Epidermal melanocyte (primary cell): ENCODE data around the gene CTSZ.
A peak's percentile ranks its signal among the peaks of the same experiment; 100 is the strongest.
"Not testable (repeated sequence)": the region's sequence is repeated elsewhere in the genome, so short reads cannot be mapped to it uniquely, and the experiment has no call there.

Experiments used
- DNase-seq: peaks from one replicate; pipeline ENCODE4 v3.0.0; 2011; ENCODE audit warnings: low spot score; ENCODE audit not compliant: insufficient read length

CTSZ gene

DNA sequence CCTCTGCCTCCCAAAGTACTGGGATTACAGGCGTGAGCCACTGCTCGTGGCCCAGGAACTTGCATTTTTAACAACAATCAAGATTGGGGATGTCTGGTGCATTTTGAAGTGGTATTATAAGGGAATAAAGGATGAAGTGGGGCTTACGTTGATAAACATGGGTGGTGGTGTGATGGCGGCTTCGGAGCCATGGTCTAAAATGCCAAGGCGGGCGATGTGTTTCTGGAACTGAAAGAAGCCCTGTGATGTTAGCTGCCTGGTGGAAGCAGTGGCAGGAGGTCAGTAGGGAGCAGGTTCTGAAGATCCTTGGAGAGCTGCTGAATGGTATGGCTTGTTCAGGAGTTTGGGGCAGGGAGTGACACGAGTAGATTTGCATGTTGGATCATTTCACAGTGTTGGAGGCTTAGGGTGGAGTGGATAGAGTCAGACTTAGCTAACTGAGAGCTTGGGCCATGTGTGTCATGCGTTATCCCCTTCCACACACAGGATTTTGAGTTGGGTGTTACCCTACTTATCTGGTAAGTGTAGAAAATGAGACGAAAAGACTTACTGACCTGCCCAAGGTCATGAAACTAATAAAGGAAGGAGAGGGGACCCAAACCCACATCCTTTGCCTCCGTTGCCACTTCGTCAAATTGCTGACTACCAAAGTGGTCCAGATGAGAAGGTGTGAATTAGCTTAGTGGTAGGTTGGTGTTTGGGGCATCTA is 24.5 kb downstream of the CTSZ start:
- no peak for DNase-seq

DNA sequence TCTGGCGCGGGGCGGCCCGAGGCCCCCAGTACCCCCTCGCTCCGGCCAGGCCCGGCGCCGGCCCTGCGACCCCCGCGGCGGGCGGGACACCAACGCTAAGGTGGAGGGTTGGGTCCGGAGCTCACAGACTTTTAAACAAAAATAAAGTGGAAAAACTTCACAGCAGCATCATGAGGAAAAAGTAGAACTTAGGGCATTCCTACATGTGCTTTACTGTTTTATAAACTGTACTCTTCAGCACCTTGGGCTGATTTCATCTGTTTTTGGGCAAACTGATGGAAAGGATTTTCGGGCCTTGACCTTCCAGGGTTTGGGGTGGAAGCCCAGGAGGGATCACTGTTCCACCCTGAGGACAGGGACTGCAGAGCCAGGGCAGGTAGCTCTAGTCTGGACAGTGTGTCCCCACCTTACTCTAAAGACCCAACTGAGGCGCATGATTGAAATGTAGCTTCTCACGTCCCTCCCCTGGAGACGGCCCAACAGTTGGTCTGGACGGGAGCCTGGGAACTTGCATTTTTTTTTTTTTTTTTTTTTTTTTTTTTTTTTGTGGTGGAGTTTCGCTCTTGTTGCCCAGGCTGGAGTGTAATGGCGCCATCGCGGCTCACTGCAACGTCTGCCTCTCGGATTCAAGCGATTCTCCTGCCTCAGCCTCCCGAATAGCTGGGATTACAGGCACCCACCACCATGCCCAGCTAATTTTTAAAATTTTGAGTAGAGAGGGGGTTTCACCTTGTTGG is 25.3 kb downstream of the CTSZ start:
- no peak for DNase-seq

DNA sequence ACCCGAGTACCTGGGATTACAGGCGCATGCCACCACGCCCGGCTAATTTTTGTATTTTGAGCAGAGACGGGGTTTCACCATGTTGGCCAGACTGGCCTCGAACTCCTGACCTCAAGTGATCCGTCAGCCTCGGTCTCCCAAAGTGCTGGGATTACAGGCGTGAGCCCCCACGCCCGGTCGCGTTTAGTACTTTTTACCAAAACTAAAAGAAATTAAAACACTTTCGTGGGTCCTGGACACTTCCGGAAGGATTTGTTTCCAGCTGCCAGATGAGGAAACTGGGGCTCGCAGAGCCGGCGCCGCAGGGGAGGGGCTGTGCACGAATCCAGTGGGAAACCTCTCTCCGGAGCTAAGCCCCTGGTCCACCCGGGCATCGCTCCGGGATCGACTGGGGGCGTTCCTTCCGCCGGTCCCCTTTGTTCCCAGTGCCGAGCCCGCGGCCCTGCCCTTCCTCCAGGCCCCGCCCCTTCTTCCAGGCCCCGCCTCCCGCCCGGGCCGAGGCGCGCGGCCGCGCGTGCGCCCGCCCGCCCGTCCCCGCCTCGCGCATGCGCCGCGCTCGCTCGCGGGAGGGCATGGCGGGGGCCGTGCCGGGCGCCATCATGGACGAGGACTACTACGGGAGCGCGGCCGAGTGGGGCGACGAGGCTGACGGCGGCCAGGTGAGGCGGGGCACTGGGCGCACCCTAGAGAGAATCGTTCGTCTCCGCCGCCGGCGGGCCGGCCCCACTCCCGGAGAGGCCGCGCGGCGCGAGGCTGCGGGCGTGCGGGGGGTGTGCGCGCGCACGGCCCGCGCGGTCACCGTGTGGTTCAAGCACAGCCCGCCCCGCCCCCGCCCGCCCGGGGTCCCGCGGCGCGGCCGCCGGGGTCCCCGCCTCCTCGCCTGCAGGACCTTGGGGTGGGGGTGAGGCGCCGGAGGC is 26.1 kb downstream of the CTSZ start, which contains the start of gene NELFCD:
Gene NELFCD (plus strand): TSS at position 546 of the 917 bp plus-strand sequence. CDS start 54 bp downstream, at position 600.
- peak; percentile 96 for DNase-seq

DNA sequence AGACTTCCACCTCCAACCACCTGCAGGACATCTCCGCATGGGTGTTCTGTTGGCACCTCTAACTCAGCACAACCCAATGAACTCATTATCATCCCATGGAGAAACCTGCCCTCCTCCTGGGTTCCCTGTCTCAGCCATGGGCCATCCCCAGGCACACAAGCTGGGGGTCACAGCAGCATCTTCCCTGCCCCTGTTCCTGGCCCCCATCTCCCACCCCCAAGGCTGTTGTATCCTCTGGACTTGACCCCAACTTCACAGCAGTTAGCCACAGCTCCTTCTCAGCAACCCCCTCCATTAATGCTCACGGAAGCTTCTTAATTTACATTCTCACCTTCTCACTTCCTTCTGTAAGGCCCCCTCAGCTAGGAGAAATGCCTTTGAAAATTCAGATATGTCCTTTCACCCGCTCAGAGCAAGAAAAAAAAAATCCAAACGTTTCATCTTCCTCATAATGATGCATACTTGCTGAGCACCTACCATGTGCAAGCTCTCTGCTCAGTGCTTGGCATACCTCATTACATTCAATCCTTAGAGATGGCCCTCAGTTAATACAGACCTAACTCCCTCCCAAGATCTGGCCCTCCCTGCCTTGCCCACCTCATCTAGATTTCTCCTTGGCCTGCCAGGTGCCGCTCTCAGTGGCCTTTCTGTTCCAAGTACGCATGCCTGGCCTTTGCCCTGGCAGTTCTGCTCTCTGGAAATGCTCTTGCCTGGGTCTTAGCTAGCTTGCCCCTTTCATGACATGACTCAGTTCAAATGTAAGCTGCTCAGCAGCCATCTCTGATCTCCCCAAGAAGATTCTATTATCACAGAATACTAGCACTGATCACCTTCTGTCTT is 28.5 kb downstream of the CTSZ start:
- no peak for DNase-seq

DNA sequence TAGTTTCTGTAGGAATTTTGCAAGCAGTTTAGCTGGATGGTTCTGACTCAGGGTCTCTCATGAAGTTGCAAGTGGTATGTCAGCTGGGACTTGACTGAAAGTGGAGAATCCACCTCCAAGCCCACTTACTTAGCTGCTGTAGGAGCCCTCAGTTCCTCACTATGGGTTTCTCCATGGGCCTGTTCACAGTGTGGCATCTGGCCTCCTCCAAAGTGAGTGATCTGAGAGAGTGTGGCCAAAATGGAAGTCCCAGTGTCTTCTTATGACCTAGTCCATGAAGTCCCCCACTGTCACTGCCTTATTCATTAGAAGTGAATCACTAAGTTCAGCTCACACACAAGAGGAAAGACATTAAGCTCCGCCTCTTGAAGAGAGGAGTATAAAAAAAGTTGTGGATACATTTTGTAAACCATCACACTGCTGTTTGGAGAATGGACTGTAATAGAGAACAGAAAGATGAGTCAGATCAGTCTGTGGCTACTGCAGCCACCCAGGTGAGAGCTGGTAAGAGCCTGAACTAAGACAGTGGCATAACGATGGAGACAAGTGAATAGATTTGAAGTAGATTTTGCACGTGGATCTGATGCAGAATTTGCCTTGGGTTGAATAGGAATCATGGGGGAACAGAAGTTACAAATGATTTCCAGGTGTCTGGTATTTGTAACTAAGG is 30.9 kb downstream of the CTSZ start:
- no peak for DNase-seq

DNA sequence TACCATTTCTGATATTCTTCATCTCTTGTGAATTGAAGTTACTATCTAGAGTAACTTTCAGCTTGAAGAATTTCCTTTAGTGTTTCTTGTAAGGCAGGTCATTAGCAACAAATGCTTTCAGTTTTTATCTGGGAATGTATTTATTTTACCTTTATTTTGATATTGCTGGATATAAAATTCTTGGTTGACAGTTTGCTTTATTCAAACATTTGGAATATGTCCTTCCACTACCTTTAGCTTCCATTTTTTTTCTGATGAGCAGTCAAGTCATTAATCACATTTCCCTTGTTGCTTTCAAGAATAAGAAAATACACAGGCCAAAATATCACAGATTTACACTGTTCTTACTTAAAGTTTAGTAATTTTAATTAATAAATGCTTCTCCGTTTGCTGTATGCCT is 31.7 kb downstream of the CTSZ start:
- DNase-seq: no peak

DNA sequence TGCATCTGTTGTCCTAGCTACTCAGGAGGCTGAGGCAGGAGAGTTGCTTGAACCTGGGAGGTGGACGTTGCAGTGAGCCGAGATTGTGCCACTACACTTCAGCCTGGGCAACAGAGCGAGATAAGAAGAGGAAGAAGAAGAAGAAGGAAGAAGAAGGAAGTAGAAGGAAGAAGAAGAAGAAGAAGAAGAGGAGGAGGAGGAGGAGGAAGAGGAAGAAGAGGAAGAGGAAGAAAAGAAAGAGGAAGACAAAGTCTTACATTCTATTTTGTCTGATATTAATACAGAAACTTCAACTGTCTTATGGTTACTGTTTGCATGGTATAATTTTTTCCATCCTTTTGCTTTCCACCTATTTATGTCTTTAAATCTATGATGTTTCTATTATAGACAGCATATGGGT is 33.2 kb downstream of the CTSZ start:
- DNase-seq: no peak

DNA sequence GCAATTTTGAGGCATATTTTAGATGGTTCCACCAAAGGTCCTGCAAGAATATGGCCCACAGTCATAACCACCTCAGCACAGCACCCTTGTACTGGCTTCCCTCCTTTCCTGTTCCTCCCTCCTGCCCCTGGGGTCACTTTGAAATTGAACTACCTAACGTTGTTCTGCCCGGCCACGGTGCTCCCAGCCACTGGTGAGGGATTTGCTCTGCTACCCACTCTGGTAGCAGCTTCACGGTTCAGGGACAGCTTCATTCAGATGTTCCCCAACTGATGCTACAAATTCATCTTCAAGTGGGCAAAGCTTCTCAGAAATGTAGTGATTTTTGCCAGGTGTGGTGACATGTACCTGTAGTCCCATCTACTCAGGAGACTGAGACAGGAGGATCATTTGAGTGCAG is 33.9 kb downstream of the CTSZ start:
- DNase-seq: no peak

DNA sequence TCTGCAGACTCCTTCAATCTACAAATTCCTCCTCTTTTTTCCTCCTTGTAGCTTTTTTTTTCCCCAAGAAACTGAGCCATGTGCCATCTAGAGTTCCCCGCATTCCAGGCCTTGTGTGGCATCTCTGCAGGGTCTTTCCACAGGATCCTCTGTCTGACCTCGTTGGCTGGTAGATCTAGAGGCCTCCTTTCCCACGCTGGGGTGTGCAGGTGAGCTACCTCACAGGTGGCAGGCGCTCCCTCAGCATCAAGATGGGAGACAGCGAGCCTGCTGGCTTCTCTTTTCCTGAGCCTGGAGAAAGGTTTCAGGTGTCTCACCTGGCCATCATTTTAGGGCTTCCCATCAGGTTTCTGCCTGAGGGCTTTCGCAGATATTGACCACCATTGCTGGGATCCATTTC is 35.6 kb downstream of the CTSZ start:
- DNase-seq: no peak

DNA sequence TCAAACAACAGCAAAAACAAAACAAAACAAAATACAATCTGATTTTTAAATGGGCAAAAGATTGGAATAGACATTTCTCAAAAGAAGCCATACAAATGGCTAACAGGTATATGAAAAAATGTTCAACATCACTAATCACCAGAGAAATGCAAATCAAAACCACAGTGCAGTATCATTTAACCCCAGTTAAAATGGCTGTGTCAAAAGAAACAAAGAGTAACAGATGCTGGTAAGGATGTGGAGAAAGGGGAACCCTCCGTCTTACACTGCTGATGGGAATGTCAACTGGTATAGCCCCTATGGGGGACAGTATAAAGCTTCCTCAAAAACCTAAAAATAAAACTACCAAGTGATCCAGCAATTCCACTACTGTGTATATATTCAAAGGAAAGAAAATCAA is 36.9 kb downstream of the CTSZ start:
- no peak for DNase-seq

DNA sequence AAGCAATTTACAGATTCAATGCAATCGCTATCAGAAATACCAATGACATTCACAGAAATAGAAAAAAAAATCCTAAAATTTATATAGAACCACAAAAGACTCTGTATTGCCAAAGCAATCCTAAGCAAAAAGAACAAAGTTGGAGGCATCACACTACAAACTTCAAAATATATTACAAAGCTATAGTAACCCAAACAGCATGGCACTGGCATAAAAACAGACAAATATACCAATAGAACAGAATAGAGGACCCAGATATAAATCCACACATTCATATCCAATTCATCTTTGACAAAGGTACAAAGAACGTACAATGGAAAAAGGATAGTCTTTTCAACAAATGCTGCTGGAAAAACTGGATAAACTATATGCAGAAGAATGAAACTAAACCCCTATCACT is 37.6 kb downstream of the CTSZ start:
- no peak for DNase-seq

DNA sequence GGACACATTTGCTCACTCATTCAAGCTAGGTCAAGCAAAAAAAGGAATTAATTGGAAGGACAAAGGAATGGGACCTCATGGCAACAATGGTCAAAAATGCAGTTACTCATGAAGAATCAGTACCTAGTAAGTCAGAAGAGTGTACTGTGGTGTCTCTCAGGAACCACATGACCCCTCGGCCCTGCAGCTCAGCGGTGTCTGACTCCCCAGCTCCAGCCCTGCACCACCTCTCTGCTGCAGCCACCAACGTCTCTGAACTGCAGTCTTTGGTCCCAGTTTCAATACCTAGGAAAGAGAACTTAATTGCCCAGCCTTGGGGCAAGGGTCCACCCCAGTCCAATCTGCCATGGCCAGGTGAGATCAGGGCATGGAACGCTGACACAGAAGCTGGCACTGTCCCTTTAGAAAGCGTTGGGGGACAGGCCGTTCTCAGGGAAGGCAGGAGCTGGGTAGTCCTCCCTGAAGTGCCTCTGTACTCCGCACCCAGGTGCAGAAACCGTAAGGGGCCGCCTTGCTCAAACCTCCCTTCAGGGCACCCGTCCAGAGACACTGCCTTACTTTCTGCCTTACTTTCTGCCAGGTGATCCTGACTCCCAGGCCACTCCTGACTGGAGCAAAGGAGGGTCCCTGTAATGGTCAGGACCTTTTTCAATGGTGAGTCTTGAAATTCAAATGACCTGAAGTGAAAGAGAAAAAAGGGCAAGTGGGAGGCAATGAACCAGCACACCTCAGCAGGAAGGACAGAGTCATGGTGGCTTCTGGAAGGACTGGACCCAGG is 39.2 kb downstream of the CTSZ start:
- no peak for DNase-seq

DNA sequence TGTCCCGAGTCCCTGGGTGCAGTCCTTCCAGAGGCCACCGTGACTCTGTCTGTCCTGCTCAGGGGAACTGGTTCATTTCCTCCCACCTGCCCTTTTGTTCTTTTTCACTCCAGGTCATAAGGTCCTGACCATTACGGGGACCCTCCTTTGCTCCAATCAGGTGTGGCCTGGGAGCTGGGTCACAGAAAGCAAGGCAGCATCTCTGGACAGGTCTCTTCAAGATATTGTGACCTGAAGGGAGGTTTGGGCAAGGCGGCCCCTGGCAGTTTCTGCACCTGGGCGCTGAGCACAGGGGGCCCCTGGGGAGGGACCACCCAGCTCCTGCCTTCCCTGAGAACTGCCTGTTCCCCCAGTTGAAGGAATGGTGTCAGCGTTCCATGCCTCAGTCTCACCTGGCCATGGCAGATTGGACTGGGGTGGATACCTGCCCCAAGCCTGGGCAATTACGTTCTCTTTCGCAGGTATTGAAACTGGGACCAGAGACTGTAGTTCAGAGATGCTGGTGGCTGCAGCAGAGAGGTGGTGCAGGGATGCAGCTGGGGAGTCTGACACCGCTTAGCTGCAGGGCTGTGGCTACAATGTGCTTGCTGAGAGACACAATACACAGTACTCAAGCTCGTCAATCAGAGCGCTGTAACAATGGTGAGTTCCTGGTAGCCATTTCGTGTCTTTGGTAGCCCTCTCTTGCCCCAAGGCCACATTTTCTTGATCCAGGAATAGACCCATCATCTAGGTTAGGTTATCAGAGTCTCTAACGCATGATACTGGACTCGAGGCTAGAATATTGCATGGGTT is 41.6 kb downstream of the CTSZ start:
- DNase-seq: no peak

DNA sequence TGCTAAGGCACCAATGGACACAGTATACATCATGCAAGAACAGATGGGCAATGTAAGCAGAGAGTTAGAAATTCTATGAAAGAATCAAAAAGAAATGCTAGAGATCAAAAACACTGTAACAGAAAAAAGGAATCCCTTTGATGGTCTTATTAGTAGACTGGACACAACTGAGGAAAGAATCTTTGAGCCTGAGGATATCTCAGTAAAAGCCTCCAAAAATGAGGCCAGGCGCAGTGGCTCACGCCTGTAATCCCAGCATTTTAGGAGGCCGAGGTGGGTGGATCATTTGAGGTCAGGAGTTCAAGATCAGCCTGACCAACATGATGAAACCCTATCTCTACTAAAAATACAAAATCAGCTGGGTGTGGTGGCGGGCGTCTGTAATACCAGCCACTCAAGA is 43.1 kb downstream of the CTSZ start:
- not testable (repeated sequence) for DNase-seq

DNA sequence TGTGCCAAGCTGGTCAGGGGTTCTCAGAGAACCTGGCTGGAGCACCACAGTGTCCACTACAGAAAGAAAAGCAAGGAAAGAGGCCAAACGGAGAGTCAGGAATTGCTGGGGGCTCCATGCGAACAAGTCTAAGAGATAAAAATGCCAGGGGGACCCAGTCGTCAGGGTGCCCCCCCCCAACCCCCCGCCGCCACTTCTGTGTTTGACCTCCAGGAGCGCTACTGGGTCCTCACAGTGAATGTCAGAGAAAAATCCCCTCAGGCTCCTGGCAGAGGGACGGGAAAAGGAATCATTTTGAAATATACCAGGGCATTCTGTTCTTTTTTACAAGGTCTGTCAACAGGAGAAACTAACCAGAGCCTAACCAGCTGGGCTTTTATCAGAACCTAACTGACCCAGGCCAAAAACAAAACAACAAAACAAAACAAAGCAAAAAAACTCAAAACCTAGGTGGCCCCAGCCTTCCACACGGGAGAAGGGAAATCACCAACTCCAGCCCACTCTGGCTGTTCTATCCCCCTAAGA is 43.9 kb downstream of the CTSZ start:
- DNase-seq: no peak

DNA sequence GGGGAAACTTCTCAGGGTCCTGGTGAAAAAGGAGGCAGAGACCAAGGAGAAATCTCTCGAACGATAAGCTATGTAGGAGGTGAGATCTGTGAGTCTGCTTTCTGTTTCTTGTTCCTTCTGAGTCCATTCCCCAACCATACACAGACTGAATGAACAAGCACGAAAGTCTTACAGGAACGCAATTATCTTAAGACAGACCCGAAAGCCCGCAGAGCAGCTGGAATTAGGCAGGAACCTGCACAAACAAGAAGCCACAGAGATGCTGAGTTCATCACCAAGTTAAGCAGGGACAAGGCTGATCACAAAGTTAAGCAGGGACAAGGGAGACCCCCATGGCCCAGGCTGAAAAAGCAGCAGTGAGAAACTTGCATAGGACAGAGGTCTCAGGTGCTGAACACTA is 47.4 kb downstream of the CTSZ start:
- no peak for DNase-seq

DNA sequence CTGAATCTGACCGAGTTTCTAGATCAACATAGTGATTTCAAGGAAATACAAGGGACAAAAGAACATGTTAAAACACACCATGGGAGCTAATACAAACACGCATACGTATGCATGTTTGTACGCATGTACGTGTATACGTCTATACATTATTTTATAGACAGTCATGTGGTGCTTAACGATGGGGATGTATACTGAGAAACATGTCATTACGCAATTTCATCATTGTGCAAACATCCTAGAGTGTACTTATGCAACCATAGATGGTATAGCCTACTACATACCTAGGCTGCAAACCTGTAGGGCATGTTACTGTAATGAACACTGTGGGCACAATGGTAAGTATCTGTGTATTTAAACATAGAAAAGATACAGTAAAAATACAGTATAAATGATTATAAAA is 51.0 kb downstream of the CTSZ start:
- DNase-seq: no peak

DNA sequence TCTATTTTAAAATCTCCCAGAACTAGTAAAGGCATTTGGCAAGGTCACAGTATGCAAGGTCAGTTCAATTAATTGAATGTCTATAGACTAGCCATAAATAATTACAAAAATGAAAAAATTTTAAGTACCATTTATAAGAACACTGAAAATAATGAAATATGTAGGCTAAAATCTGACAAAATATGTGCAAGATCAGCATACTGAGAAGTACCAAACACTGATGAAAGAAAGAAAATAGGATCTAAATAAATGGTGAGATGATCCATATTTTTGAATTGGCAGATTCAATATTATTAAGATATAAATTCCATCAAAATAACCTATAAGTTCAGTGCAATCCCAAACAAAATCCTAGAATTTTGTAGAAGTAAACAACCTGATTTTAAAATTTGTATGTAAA is 54.0 kb downstream of the CTSZ start:
- DNase-seq: no peak

DNA sequence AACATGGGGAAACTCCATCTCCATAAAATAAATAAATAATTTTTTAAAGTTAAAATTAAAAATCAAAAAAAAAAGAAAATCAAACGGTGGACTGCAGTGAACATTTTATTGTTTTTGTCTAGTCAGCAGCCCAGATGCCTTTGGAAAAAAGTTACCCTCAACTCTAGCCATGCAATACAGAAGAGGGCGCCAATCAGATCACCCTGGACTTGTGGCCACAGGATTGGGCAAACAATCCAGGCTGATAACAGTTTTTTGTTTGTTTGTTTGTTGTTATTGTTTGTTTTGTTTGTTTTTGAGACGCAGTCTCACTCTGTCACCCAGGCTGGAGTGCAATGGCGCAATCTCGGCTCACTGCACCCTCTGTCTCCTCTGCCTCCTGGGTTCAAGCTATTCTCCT is 56.5 kb downstream of the CTSZ start:
- no peak for DNase-seq
